HG03565 (cell line): ENCODE data around the gene DCDC1.
A peak's percentile ranks its signal among the peaks of the same experiment; 100 is the strongest.

Source experiments
- ATAC-seq: cut with Tn5 transposase; IDR thresholded peaks from one replicate; pipeline ENCODE4 v1.9.1; 2021; ENCODE audit warnings: mild to moderate bottlenecking, moderate library complexity; ENCODE audit not compliant: unreplicated experiment

Gene DCDC1, protein sequence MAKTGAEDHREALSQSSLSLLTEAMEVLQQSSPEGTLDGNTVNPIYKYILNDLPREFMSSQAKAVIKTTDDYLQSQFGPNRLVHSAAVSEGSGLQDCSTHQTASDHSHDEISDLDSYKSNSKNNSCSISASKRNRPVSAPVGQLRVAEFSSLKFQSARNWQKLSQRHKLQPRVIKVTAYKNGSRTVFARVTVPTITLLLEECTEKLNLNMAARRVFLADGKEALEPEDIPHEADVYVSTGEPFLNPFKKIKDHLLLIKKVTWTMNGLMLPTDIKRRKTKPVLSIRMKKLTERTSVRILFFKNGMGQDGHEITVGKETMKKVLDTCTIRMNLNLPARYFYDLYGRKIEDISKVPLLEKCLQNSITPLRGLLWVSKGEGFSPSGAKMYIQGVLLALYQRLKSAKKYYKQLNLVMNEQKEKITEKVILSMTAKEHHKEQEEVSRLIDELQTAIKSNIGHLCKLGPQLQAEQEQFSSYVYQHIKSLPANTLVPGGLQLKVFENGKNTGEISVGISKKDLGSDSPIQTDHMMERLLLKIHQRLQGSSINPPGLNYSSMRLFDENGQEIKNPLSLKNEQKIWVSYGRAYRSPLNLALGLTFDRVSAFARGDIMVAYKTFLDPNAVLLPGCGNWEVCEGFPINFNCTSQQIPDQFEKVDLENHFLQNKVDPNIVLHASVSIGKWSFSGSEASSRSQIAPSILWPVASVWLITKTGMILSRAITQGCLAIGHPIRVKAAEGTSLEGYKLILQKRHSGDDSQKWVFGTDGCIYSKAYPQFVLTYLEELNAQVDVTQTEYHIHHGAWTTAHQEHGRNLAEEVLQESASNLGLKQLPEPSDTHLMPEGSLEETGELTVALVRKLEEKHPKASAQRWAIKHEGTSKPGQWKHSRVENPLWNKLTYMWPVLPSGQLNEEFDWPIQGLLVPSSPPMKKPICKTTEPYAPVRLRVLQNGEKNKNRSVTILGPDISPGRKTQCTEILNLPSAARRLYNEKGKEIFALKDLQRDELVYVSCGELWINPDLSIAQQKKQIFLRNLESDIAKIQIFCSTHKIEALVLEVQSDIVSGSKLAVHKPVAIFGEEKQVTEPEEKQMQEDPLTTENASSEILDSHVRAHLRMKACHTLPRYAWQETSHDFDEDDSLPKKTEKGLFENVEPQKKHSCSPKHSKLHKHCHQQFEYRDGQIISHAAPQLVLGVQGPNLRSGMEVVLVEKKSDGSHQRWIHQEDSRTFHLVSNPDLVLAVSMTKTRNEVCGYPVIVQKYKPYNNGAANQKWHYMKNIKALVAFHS (N-terminal part only)

DNA sequence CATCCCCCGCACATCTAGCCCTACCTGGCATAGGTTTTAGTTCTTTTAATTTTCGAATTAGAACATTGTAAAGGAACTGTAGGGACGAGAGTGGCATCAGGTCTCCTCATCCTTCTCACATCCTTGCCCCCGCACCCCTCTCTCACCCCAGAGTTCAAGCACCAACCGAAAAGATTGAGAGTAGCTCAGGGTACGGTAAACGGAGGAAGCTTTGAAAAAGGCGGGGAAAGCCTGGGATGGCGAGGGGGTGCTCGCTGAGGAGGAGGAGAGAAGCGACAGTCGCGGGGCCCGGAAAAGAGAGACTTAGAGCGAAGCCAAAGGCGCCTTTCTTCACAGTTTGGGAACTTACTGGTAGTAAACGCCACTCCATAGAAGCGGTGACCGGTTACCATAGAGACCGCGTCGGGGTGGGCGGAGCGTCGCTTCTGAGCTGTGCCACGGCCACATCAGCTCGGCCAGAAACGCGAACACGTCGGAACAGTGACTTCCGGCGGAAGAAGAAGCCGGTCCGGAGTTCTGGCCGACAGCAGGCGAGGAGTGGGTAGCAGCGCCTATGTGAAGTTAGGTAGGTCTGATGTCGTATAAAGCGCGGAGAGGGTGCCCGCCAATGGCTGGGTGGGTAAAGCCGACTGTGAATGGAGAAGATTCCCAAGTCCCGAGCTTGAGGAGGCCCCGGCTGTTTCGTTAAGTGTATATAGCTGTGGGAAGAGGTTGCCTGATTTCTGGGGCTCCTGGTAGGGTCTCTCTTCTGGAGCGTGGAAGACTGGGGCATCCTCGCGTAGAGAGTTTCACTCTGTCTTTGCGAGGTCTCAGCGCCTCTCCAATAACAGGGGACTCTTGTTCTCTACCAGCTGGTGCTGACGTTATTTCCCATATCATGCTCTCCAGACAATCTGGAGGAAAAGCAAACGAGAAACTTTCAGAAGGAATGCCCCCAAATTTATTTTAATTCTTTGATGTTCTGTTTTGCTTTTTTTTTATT lies at the start of gene DCDC1, which contains the start of gene DNAJC24:
Gene DCDC1, minus strand, starts transcription at position 392 of the 982 bp plus-strand sequence. CDS start 41,459 bp downstream, outside the sequence.
Gene DNAJC24, plus strand, starts transcription at position 513 of the 982 bp plus-strand sequence. CDS start 889 bp downstream, outside the sequence.
- ATAC-seq: peak; percentile 98

DNA sequence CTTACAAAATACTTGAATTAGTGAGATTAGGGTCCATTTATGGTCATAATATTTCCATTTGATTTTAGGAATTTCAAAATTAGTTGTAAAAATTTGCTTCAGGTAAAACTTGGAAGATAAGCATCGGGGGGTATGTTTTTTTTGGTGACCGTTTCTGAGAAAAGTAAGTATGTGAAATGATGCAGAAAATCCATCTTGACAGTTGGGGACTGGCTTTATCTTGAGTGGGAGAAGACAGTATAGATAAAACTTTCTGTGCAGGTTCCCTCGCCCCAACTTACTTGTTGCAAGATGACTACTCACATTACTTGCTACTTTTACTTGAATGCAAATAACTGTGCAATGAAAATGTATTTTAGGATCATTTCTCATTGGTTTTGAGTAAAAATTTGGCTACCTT lies 49.6 kb upstream of the DCDC1 start:
- ATAC-seq: no peak

GRCh38 chr11:31417816-31418215 lies 48.3 kb upstream of the DCDC1 start:
- ATAC-seq: no peak

GRCh38 chr11:31417357-31417756 lies 47.8 kb upstream of the DCDC1 start:
- no peak for ATAC-seq

- no peak for ATAC-seq
Measured at GRCh38 chr11:31415435-31415834, 45.9 kb upstream of the DCDC1 start.

DNA sequence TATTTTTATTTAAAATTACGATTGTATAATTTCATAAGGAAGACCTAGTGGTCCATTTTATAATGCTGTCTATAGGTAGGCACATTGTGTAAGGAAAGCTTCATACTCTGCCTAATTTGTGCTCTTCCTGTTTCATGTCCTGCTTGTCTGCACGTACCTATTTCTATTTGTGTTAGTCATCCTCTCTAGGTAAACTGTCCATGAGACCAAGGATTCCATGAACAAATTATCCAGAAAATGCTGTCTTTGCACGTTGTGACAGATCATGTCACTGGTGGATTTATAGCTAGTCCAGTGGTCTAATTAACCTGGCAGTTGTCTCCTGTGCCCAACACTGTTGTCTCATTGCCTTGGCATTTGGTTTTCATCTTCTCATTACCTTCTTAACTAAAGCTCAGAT lies 44.8 kb upstream of the DCDC1 start:
- ATAC-seq: no peak

DNA sequence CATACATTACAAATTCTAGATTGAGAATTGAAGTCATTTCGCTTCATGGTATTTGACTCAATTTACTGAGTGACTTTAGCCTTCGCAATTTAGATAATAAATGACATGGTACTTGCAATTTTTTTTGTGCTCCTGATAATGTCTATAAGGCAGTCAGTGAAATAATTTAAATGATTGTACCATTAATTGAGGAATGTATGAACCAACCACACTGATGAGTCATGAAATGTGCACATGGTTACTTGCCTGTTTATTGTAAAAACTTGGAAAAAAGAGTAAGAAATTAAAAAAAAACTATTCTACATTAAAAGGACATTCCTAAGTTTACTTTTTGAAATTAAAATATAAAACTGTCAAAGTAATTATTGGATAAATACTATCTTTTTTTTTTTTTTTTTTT lies 43.4 kb upstream of the DCDC1 start:
- ATAC-seq: no peak

- ATAC-seq: no peak
Measured at GRCh38 chr11:31408201-31408600, 38.7 kb upstream of the DCDC1 start.

DNA sequence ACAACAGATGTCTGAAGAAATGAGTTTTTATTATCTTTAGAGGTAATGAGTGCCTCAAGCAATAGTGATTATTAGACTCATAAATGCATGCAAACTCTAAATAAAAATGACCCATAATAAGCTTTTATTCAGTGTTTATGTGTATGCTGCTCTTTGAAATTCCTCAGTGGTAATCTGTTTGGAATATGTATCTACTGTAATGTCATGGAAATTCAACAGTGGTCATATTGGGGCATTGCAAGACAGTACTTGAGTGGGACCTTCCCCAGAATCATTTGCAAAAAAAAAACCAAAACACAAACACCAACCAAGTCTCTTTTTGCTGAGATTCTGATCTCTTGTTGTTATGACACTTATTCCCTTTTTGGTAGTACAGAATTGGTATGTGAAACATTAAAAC lies 35.1 kb upstream of the DCDC1 start:
- no peak for ATAC-seq

DNA sequence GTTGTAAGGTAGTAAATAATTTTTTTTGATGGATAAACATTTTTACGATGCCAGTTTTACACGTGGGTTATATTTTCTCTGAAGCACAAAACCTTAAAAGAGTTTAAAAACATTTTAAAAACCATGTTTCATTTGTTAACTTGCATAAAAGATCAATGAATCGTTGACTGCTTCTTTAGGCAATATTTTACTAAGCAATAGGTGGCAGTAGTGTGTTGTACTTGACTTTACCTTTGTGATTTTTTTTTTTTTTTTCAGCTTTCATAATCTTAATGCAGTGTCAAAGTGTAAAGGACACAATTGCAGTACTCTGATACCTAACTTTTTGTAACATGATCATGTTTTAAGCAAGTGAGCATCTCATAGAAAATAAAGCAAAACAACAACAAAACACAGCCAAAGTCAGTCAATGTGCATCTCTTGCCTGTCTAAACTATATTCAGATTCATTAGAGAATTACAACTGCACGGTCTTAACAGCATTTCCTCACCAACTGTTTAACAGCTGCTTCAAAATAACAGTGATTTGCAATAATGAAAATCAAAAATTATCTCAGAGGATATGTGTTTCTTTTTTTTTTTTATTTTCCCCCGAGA lies 27.8 kb upstream of the DCDC1 start:
- no peak for ATAC-seq

DNA sequence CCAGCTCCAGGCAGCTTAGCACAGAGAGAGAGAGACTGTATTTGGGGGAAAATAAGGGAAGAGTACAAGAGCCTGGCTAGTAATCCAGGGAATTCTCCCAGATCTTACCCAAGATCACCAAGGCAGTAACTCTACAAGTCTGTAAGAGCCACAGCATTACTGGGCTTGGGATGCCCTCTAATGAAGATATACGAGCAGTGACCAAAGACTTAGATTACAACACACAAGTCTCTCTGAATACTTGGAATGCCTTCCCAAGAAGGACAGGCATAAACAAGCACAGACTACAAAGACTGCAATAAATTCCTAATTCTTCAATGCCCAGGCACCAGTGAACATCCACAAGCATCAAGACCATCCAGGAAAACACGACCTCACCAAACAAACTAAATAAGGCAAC lies 17.8 kb upstream of the DCDC1 start:
- no peak for ATAC-seq

- no peak for ATAC-seq
Measured at GRCh38 chr11:31383116-31383515, 13.6 kb upstream of the DCDC1 start.

GRCh38 chr11:31375879-31376278 lies 6.3 kb upstream of the DCDC1 start:
- no peak for ATAC-seq

DNA sequence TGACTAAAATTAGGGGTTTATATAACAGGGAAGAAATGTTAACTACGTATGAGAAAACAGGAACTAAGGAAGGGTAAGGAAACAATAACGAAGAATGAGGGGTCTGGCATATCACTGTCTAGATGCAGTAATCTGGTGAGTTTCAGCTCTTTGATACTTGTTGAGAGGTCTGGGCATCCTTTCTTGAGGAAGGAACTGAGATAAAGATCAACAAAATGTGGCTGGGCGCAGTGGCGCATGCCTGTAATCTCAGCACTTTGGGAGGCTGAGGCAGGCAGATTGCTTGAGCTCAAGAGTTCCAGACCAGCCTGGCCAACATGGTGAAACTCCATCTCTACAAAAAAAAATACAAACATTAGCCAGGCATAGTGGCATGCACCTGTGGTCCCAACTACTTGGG lies 2.7 kb downstream of the DCDC1 start:
- ATAC-seq: no peak

- ATAC-seq: no peak
Measured at GRCh38 chr11:31361743-31362142, 7.8 kb downstream of the DCDC1 start.

GRCh38 chr11:31355817-31356216 lies 13.7 kb downstream of the DCDC1 start:
- no peak for ATAC-seq

GRCh38 chr11:31355131-31355530 lies 14.4 kb downstream of the DCDC1 start:
- ATAC-seq: no peak

GRCh38 chr11:31351168-31351567 lies 18.4 kb downstream of the DCDC1 start:
- ATAC-seq: no peak

- peak; percentile 64 for ATAC-seq
Measured at GRCh38 chr11:31340903-31341572, 28.5 kb downstream of the DCDC1 start.
